SK-N-SH treated with all-trans-retinoic acid at 6 μM for 48 hours (cell line): ENCODE data around the gene CFAP221.

Experiments
- ATAC-seq: fragments of 200-7000 bp; cut with Tn5 transposase; 3 replicates; pipeline ENCODE4 v1.9.1; 2020; ENCODE audit warnings: mild to moderate bottlenecking, moderate library complexity
- ARNTL ChIP-seq: fragments of 450-650 bp; formaldehyde crosslinking; IDR thresholded peaks from 2 replicates; pipeline ENCODE4 v1.5.0; 2020; ENCODE audit warnings: low read depth, mild to moderate bottlenecking, moderate library complexity, borderline replicate concordance
- BACH2 ChIP-seq: fragments of 250-450 bp; sonication (Bioruptor Pico); IDR thresholded peaks from 2 replicates; pipeline ENCODE4 v1.9.0; 2021; ENCODE audit warnings: mild to moderate bottlenecking, borderline replicate concordance
- CSDC2 ChIP-seq: fragments of 250-450 bp; sonication (Bioruptor Pico); IDR thresholded peaks from 2 replicates; pipeline ENCODE4 v1.5.0; 2020; ENCODE audit warnings: mild to moderate bottlenecking, moderate library complexity
- ESRRG ChIP-seq: fragments of 250-450 bp; sonication (Bioruptor Pico); IDR thresholded peaks from 2 replicates; pipeline ENCODE4 v1.6.1; 2021; ENCODE audit warnings: mild to moderate bottlenecking
- ISL1 ChIP-seq: fragments of 250-450 bp; sonication (Bioruptor Pico); IDR thresholded peaks from 2 replicates; pipeline ENCODE4 v2.1.2; 2022; ENCODE audit warnings: mild to moderate bottlenecking, moderate library complexity
- OSR1 ChIP-seq: fragments of 250-450 bp; sonication (Bioruptor Pico); IDR thresholded peaks from 2 replicates; pipeline ENCODE4 v1.8.0; 2022; ENCODE audit warnings: moderate library complexity, mild to moderate bottlenecking, inconsistent platforms
- PATZ1 ChIP-seq: fragments of 250-450 bp; sonication (Bioruptor Pico); IDR thresholded peaks from 2 replicates; pipeline ENCODE4 v1.8.0; 2020; ENCODE audit warnings: mild to moderate bottlenecking, moderate library complexity, borderline replicate concordance
- PPARA ChIP-seq: fragments of 250-450 bp; sonication (Bioruptor Pico); IDR thresholded peaks from 2 replicates; pipeline ENCODE4 v1.5.0; 2020; ENCODE audit warnings: mild to moderate bottlenecking, borderline replicate concordance
- RARB ChIP-seq: fragments of 250-450 bp; sonication (Bioruptor Pico); IDR thresholded peaks from 2 replicates; pipeline ENCODE4 v1.8.0; 2021; ENCODE audit warnings: mild to moderate bottlenecking, moderate library complexity
- SNAI2 ChIP-seq: fragments of 250-450 bp; sonication (Bioruptor Pico); IDR thresholded peaks from 2 replicates; pipeline ENCODE4 v1.5.0; 2020; ENCODE audit warnings: mild to moderate bottlenecking, moderate library complexity
- TCF4 ChIP-seq: fragments of 250-450 bp; sonication (Bioruptor Pico); IDR thresholded peaks from 2 replicates; pipeline ENCODE4 v1.8.0; 2021; ENCODE audit warnings: mild to moderate bottlenecking, moderate library complexity, borderline replicate concordance
- TOX ChIP-seq: fragments of 250-450 bp; sonication (Bioruptor Pico); IDR thresholded peaks from 2 replicates; pipeline ENCODE4 v1.8.0; 2021; ENCODE audit warnings: mild to moderate bottlenecking, moderate library complexity, borderline replicate concordance
- ZC3H10 ChIP-seq: fragments of 250-450 bp; sonication (Bioruptor Pico); IDR thresholded peaks from 2 replicates; pipeline ENCODE4 v1.5.1; 2021; ENCODE audit warnings: mild to moderate bottlenecking, moderate library complexity
- ZFP3 ChIP-seq: fragments of 250-450 bp; sonication (Bioruptor Pico); IDR thresholded peaks from 2 replicates; pipeline ENCODE4 v1.5.0; 2020; ENCODE audit warnings: mild to moderate bottlenecking, moderate library complexity
- ZFP30 ChIP-seq: fragments of 450-650 bp; formaldehyde crosslinking; IDR thresholded peaks from 2 replicates; pipeline ENCODE4 v1.5.0; 2022; ENCODE audit warnings: mild to moderate bottlenecking, moderate library complexity
- ZNF565 ChIP-seq: fragments of 450-650 bp; formaldehyde crosslinking; conservative IDR thresholded peaks from 2 replicates; pipeline ENCODE4 v1.5.0; 2020; ENCODE audit warnings: low read depth, mild to moderate bottlenecking, moderate library complexity
- ZNF70 ChIP-seq: fragments of 450-650 bp; formaldehyde crosslinking; IDR thresholded peaks from 2 replicates; pipeline ENCODE4 v1.5.0; 2020; ENCODE audit warnings: mild to moderate bottlenecking, moderate library complexity
- ZNF8 ChIP-seq: fragments of 450-650 bp; formaldehyde crosslinking; IDR thresholded peaks from 2 replicates; pipeline ENCODE4 v1.5.0; 2020; ENCODE audit warnings: mild to moderate bottlenecking, moderate library complexity
- TF ChIP-seq, protein P1 (sequence below): fragments of 250-450 bp; sonication (Bioruptor Pico); IDR thresholded peaks from 2 replicates; pipeline ENCODE4 v1.8.0; 2021; ENCODE audit warnings: low read depth, mild to moderate bottlenecking, moderate library complexity, borderline replicate concordance
- TF ChIP-seq, protein P2 (sequence below): fragments of 250-450 bp; sonication (Bioruptor Pico); IDR thresholded peaks from 2 replicates; pipeline ENCODE4 v1.5.0; 2020; ENCODE audit warnings: mild to moderate bottlenecking, moderate library complexity
- TF ChIP-seq, protein P3 (sequence below): fragments of 250-450 bp; sonication (Bioruptor Pico); IDR thresholded peaks from 2 replicates; pipeline ENCODE4 v1.5.1; 2021; ENCODE audit warnings: mild to moderate bottlenecking, moderate library complexity

The CFAP221 gene

DNA sequence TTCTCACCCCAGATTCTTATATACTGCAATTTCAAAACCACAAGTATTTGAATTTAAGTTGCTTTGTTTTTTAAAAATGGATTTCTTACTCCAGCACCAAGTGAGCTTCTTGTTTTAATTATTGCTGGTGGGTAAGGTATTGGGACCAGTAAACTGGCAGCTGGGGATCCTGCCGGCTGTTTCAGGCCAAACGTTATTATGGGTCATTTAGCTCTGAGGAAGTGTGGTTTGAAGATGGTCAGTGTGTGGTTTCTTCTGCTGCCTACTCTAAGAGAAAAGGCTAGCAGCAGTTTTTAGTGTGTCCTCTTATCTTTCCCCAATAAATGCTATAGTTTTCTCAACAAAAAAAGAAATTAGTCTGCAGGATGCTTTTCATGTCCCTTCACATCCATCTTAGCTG is 30.6 kb downstream of the CFAP221 start:
- TF ChIP-seq TCF4 (CRISPR knock-in tag) = no peak
- TF ChIP-seq ISL1 (CRISPR knock-in tag) = no peak
- no peak for TF ChIP-seq ZNF565
- ATAC-seq = no peak

- ATAC-seq = no peak
- no peak for TF ChIP-seq ZFP3 (CRISPR knock-in tag)
- TF ChIP-seq, protein P1, sequence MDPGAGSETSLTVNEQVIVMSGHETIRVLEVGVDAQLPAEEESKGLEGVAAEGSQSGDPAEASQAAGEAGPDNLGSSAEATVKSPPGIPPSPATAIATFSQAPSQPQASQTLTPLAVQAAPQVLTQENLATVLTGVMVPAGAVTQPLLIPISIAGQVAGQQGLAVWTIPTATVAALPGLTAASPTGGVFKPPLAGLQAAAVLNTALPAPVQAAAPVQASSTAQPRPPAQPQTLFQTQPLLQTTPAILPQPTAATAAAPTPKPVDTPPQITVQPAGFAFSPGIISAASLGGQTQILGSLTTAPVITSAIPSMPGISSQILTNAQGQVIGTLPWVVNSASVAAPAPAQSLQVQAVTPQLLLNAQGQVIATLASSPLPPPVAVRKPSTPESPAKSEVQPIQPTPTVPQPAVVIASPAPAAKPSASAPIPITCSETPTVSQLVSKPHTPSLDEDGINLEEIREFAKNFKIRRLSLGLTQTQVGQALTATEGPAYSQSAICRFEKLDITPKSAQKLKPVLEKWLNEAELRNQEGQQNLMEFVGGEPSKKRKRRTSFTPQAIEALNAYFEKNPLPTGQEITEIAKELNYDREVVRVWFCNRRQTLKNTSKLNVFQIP (CRISPR knock-in tag) = no peak
- no peak for TF ChIP-seq PATZ1 (CRISPR knock-in tag)
- TF ChIP-seq TOX (CRISPR knock-in tag) = no peak
- TF ChIP-seq ZC3H10 (CRISPR knock-in tag) = no peak
- TF ChIP-seq CSDC2 (CRISPR knock-in tag) = no peak
- no peak for TF ChIP-seq BACH2
- no peak for TF ChIP-seq PPARA (CRISPR knock-in tag)
- no peak for TF ChIP-seq RARB (CRISPR knock-in tag)
- TF ChIP-seq, protein P2, sequence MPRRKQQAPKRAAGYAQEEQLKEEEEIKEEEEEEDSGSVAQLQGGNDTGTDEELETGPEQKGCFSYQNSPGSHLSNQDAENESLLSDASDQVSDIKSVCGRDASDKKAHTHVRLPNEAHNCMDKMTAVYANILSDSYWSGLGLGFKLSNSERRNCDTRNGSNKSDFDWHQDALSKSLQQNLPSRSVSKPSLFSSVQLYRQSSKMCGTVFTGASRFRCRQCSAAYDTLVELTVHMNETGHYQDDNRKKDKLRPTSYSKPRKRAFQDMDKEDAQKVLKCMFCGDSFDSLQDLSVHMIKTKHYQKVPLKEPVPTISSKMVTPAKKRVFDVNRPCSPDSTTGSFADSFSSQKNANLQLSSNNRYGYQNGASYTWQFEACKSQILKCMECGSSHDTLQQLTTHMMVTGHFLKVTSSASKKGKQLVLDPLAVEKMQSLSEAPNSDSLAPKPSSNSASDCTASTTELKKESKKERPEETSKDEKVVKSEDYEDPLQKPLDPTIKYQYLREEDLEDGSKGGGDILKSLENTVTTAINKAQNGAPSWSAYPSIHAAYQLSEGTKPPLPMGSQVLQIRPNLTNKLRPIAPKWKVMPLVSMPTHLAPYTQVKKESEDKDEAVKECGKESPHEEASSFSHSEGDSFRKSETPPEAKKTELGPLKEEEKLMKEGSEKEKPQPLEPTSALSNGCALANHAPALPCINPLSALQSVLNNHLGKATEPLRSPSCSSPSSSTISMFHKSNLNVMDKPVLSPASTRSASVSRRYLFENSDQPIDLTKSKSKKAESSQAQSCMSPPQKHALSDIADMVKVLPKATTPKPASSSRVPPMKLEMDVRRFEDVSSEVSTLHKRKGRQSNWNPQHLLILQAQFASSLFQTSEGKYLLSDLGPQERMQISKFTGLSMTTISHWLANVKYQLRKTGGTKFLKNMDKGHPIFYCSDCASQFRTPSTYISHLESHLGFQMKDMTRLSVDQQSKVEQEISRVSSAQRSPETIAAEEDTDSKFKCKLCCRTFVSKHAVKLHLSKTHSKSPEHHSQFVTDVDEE (CRISPR knock-in tag) = no peak
- TF ChIP-seq SNAI2 (CRISPR knock-in tag) = no peak
- TF ChIP-seq ZNF70 (CRISPR knock-in tag) = no peak
- TF ChIP-seq ZNF565 = no peak
- no peak for TF ChIP-seq ARNTL
- TF ChIP-seq, protein P3, sequence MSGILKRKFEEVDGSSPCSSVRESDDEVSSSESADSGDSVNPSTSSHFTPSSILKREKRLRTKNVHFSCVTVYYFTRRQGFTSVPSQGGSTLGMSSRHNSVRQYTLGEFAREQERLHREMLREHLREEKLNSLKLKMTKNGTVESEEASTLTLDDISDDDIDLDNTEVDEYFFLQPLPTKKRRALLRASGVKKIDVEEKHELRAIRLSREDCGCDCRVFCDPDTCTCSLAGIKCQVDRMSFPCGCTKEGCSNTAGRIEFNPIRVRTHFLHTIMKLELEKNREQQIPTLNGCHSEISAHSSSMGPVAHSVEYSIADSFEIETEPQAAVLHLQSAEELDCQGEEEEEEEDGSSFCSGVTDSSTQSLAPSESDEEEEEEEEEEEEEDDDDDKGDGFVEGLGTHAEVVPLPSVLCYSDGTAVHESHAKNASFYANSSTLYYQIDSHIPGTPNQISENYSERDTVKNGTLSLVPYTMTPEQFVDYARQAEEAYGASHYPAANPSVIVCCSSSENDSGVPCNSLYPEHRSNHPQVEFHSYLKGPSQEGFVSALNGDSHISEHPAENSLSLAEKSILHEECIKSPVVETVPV (CRISPR knock-in tag) = no peak
- no peak for TF ChIP-seq ESRRG (CRISPR knock-in tag)
- TF ChIP-seq ISL1 (CRISPR knock-in tag) = no peak
Measured at GRCh38 chr2:119575439-119575838, 31.2 kb downstream of the CFAP221 start.

DNA sequence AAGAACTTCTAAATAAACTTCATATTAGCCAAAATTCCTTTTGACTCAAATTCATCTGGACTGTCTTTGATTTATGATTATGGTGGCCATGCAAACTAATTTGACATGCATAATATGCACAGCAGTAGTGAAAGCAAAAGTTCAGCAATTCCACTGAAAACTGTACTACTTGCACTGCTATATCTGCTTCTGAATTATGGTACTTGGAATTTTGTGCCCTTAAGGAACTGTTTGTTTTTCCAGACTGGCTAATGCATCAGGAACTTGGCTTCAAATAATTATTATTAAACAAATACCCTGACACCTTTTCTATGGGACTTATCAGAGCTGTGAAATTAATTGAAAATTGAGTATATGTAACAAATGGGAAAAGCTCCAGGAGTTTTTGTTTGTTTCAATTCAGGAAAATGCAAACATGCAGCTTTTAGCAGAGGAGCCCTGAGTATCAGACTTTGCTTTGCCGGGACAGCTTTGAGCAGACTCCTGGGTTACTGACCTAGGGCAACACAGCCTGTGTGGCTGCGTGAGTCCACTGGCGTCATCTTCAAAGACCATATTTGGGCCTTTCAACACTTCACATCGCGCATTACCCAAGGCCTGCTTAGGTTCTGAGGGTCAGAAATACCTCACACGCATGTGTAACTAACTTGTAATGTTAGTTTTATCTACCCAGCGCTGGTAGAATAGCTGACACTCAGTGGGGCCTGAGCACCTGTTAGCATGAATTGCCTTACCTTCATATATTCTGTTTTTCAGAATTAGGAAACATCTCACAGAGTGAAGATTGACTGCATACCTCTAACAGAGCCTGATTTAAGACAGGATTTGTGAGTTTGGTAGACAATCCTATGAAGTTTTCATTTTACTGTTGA is 35.4 kb downstream of the CFAP221 start:
- no peak for ATAC-seq
- TF ChIP-seq ISL1 (CRISPR knock-in tag) = no peak
- TF ChIP-seq TCF4 (CRISPR knock-in tag) = no peak
- no peak for TF ChIP-seq OSR1
- no peak for TF ChIP-seq ZC3H10 (CRISPR knock-in tag)

GRCh38 chr2:119580550-119581072 is 36.4 kb downstream of the CFAP221 start:
- no peak for ATAC-seq
- TF ChIP-seq ESRRG (CRISPR knock-in tag) (no peak), ISL1 (CRISPR knock-in tag) (no peak), ZFP30 (CRISPR knock-in tag) (no peak), PATZ1 (CRISPR knock-in tag) (no peak), ZNF8 (CRISPR knock-in tag) (no peak), RARB (CRISPR knock-in tag) (no peak), PPARA (CRISPR knock-in tag) (no peak), ZC3H10 (CRISPR knock-in tag) (no peak), ZNF70 (CRISPR knock-in tag) (no peak)
- TF ChIP-seq, protein P3 (CRISPR knock-in tag) = no peak
- TF ChIP-seq, protein P1 (CRISPR knock-in tag) = no peak
